Endodermal cell (in vitro differentiated cells): Measurements from ENCODE around the gene TMEM120A. TPM values are rescaled to one million over a fixed set of nuclear protein-coding genes. Genes with fewer than 3 reads are reported as not detected.

Experiments used
- DNase-seq: peaks from one replicate; pipeline ENCODE4 v3.0.0-alpha.2; 2017
- H3K27ac ChIP-seq: 2 replicates; pipeline ENCODE4 v1.5.1; 2013; ENCODE audit warnings: mild to moderate bottlenecking, low read depth, low read length, moderate library complexity
- H3K27me3 ChIP-seq: 2 replicates; pipeline ENCODE4 v1.6.1; 2013; ENCODE audit warnings: mild to moderate bottlenecking, low read length, moderate library complexity; ENCODE audit not compliant: insufficient read depth, control insufficient read depth, poor library complexity, severe bottlenecking
- H3K36me3 ChIP-seq: 2 replicates; pipeline ENCODE4 v1.7.0; 2013; ENCODE audit warnings: mild to moderate bottlenecking, low read length, moderate library complexity; ENCODE audit not compliant: control insufficient read depth, insufficient read depth
- H3K4me1 ChIP-seq: one replicate; pipeline ENCODE4 v1.7.0; 2013; ENCODE audit warnings: low read length; ENCODE audit not compliant: control insufficient read depth, insufficient read depth
- H3K4me3 ChIP-seq: 2 replicates; pipeline ENCODE4 v1.5.1; 2013; ENCODE audit warnings: mild to moderate bottlenecking, low read length, moderate library complexity
- H3K9ac ChIP-seq: 2 replicates; pipeline ENCODE4 v1.6.1; 2013; ENCODE audit warnings: mild to moderate bottlenecking, low read length, moderate library complexity; ENCODE audit not compliant: poor library complexity, severe bottlenecking; ENCODE audit errors: extremely low read depth
- H3K9me3 ChIP-seq: 2 replicates; pipeline ENCODE4 v1.6.1; 2013; ENCODE audit warnings: mild to moderate bottlenecking, low read length, moderate library complexity; ENCODE audit not compliant: control insufficient read depth
- H3K27ac Mint-ChIP-seq: 2 replicates; pipeline ENCODE4 v1.8.0; 2020; ENCODE audit warnings: mixed read lengths
- H3K27me3 Mint-ChIP-seq: 2 replicates; pipeline ENCODE4 v1.8.0; 2021; ENCODE audit warnings: mild to moderate bottlenecking, mixed read lengths; ENCODE audit not compliant: insufficient read depth
- H3K36me3 Mint-ChIP-seq: 2 replicates; pipeline ENCODE4 v1.8.0; 2020; ENCODE audit warnings: low read depth, mixed read lengths
- H3K4me1 Mint-ChIP-seq: 2 replicates; pipeline ENCODE4 v1.8.0; 2020; ENCODE audit warnings: mixed read lengths
- H3K4me3 Mint-ChIP-seq: 2 replicates; pipeline ENCODE4 v1.8.0; 2020; ENCODE audit warnings: mild to moderate bottlenecking, moderate library complexity, mixed read lengths
- H3K9me3 Mint-ChIP-seq: 2 replicates; pipeline ENCODE4 v1.8.0; 2020; ENCODE audit warnings: mild to moderate bottlenecking, mixed read lengths
- CTCF ChIP-seq: fragments of 200-600 bp; sonication (generic); conservative IDR thresholded peaks from 2 replicates; pipeline ENCODE4 v1.5.0; 2021; ENCODE audit warnings: antibody characterized with exemption, mild to moderate bottlenecking
- WGBS, 2 experiments: methylation state at CpG; one replicate each; pipeline versions ENCODE4 v1.1.5 to v1.1.7; 2013; ENCODE audit warnings: missing lambda C conversion rate in 2 of 2, mixed read lengths in 1 of 2; ENCODE audit not compliant: insufficient coverage in 1 of 2, insufficient read length in 1 of 2; 5-methylcytosine and 5-hydroxymethylcytosine counted together
- total RNA-seq, 2 donors: library from RNA; stranded (reverse); fragmentation: NEBNext Ultra II Directional in 1 of 2; extraction: Animal tissue kit (Norgen Biotek cat#: 25700) in 1 of 2; gene quantifications; 2 replicates in 1 of 2; 3 replicates in 1 of 2; pipeline ENCODE4 v1.2.1, GENCODE V29; 2021

Gene TMEM120A
- total RNA-seq, 2 donors from 2014 or later = 18.8 to 19.1 TPM

DNA sequence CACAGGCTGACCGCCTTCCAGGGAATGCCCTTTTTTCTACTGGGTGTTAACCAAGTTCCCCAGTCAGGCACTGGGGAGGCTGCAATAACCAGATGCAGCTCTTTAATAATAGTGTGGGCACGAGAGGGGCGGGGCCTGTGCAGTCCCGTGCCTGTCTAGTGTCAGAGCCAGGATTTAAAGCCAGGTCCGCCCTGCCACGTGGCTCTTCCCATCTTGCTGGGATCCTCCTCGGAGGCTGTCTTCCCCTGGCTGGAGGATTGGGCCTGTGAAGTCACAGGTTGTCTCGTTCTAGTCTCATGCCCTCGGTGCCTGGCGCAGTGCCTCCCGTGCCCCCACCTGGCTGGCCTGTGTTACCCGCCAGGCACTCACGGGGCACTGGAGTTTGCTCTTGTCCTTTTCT is 25.2 kb downstream of the TMEM120A start:
- no peaks in the 10 kb centered on the region for H3K9me3 Mint-ChIP-seq
- TF ChIP-seq CTCF = no peak
- H3K9me3 ChIP-seq = no peaks in the 10 kb centered on the region
- peaks cover 34% of the 10 kb centered on the region for H3K36me3 Mint-ChIP-seq
- peaks cover 20% of the 10 kb centered on the region for H3K36me3 ChIP-seq
- H3K27ac Mint-ChIP-seq = peak overlapping the region; percentile 71
- H3K9ac ChIP-seq = no peak overlapping the region
- no peak overlapping the region for H3K4me3 Mint-ChIP-seq
- H3K4me1 ChIP-seq = no peaks in the 10 kb centered on the region
- H3K4me1 Mint-ChIP-seq = no peaks in the 10 kb centered on the region
- no peak overlapping the region for H3K27ac ChIP-seq
- 93 to 94% methylated on average over 6 to 13 of the region's 13 CpGs for WGBS, 2 experiments
- no peaks in the 10 kb centered on the region for H3K27me3 ChIP-seq
- no peaks in the 10 kb centered on the region for H3K27me3 Mint-ChIP-seq
- DNase-seq = no peak
- H3K4me3 ChIP-seq = no peak overlapping the region

GRCh38 chr7:75968561-75969001 is 25.8 kb downstream of the TMEM120A start:
- Mint-ChIP-seq H3K36me3 (peaks cover 29% of the 10 kb centered on the region), H3K27ac (no peak overlapping the region), H3K4me3 (no peak overlapping the region), H3K27me3 (no peaks in the 10 kb centered on the region), H3K4me1 (no peaks in the 10 kb centered on the region), H3K9me3 (no peaks in the 10 kb centered on the region)
- Histone ChIP-seq H3K36me3 (peaks cover 14% of the 10 kb centered on the region), H3K27me3 (no peaks in the 10 kb centered on the region), H3K4me1 (no peaks in the 10 kb centered on the region), H3K9ac (no peak overlapping the region), H3K4me3 (no peak overlapping the region), H3K9me3 (no peaks in the 10 kb centered on the region), H3K27ac (peak overlapping the region; percentile 72)
- 92 to 93% methylated on average over 11 to 12 of the region's 12 CpGs for WGBS, 2 experiments
- DNase-seq = no peak
- no peak for TF ChIP-seq CTCF

- 82 to 97% methylated on average over 8 to 10 of the region's 10 CpGs for WGBS, 2 experiments
- Mint-ChIP-seq H3K4me3 (no peak overlapping the region), H3K27me3 (no peaks in the 10 kb centered on the region), H3K4me1 (no peaks in the 10 kb centered on the region), H3K27ac (no peak overlapping the region), H3K9me3 (no peaks in the 10 kb centered on the region), H3K36me3 (peaks cover 29% of the 10 kb centered on the region)
- Histone ChIP-seq H3K9me3 (no peaks in the 10 kb centered on the region), H3K4me3 (no peak overlapping the region), H3K27ac (peak overlapping the region; percentile 72), H3K4me1 (no peaks in the 10 kb centered on the region), H3K27me3 (no peaks in the 10 kb centered on the region), H3K36me3 (peaks cover 11% of the 10 kb centered on the region), H3K9ac (no peak overlapping the region)
- TF ChIP-seq CTCF = no peak
- no peak for DNase-seq
Measured at GRCh38 chr7:75968012-75968411, 26.4 kb downstream of the TMEM120A start.
